ENCODE results near the gene EPB42. TPM values are rescaled to one million over a fixed set of nuclear protein-coding genes. Genes with fewer than 3 reads are reported as not detected.

EPB42 gene
- not detected in 2 replicates for total RNA-seq

DNA sequence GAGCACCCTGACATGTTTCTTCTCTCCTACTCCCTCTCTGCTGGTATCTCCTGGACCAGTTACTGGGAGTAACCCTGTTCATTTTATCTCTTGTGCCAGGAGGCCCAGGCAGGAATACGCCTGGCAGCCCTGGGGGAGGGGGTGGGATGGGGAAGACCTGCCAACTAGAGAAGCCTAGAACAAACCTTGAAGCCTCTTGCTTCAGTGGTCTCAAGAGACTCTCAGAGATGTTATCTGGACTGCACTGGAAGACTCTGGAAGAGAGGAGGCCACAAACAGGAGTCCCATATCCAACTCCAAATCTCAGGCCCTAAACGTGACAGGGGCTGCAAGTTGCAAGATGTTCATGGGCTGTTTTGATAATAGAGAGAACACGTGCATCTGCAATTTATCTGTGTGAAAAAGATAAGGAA, at the start of gene EPB42:
Gene EPB42 (minus strand): TSS at position 28 of the 413 bp plus-strand sequence. CDS start 193 bp downstream, outside the sequence.
- ATAC-seq (ENCODE audit: low read depth) (no peak), DNase-seq (no peak)
- peaks cover 4% of the 10 kb centered on the region for H3K9me3 Mint-ChIP-seq
- intact Hi-C loops (cut with micrococcal nuclease), result no loop called here
- CTCF ChIA-PET, result interaction anchor here (6.4 kb wide), 1 partner anchor 64 kb away, joined by 290 read pairs; no protein-coding TSS in a partner anchor
- H3K36me3 Mint-ChIP-seq (ENCODE audit: low read depth), result no peaks in the 10 kb centered on the region
- no peak within 1 kb of the TSS for H3K27ac Mint-ChIP-seq
- peaks cover 4% of the 10 kb centered on the region for H3K4me1 Mint-ChIP-seq
- no peak within 1 kb of the TSS for H3K4me3 Mint-ChIP-seq
- H3K27me3 Mint-ChIP-seq, result peaks cover 14% of the 10 kb centered on the region
- TF ChIP-seq, protein P1, sequence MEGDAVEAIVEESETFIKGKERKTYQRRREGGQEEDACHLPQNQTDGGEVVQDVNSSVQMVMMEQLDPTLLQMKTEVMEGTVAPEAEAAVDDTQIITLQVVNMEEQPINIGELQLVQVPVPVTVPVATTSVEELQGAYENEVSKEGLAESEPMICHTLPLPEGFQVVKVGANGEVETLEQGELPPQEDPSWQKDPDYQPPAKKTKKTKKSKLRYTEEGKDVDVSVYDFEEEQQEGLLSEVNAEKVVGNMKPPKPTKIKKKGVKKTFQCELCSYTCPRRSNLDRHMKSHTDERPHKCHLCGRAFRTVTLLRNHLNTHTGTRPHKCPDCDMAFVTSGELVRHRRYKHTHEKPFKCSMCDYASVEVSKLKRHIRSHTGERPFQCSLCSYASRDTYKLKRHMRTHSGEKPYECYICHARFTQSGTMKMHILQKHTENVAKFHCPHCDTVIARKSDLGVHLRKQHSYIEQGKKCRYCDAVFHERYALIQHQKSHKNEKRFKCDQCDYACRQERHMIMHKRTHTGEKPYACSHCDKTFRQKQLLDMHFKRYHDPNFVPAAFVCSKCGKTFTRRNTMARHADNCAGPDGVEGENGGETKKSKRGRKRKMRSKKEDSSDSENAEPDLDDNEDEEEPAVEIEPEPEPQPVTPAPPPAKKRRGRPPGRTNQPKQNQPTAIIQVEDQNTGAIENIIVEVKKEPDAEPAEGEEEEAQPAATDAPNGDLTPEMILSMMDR (IDR thresholded peaks at IDR 0.05), result no peak
- POLR2A ChIA-PET, result no interaction called here

DNA sequence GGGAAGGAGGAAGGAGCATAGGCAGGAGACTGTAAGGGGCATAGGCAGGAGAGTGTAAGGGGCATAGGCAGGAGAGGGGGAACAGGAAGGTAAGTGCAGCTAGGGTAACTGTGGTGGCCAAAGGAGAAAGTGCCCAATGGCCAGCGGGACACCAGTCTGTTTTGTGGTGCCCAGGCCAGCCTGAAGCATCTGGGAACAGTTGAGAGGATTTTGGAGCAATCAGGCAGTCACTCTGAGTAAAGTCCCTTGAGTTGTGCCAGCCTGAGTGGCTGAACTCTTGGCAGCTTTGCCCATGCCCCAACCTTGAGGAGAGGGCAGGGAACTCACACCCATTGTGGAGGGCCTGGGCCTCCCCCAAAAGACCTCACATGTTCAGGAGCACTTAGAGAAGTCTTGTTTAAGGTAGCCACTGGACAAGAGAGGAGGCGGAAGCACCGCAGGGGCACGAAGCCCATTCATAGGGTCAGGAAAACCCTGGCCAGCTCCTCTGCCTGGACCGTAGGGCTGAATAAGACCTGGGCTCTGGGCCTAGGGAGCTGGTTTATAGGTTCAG, 49.4 kb upstream of the EPB42 start:
- H3K27me3 Mint-ChIP-seq, result no peaks in the 10 kb centered on the region
- H3K9me3 Mint-ChIP-seq, result no peaks in the 10 kb centered on the region
- ChIA-PET POLR2A (no interaction called here), CTCF (interaction anchor here (1.8 to 2.1 kb wide), 2 partner anchors 15 to 44 kb away, joined by 10 to 11 read pairs; no protein-coding TSS in a partner anchor)
- H3K36me3 Mint-ChIP-seq (ENCODE audit: low read depth), result no peaks in the 10 kb centered on the region
- intact Hi-C loops (cut with micrococcal nuclease), result loop anchor here (1.0 kb wide), 2 partner anchors 17 to 45 kb away; no protein-coding TSS in a partner anchor
- peaks cover 33% of the 10 kb centered on the region for H3K4me1 Mint-ChIP-seq
- peak overlapping the region; percentile 54 for H3K4me3 Mint-ChIP-seq
- peak overlapping the region; percentile 91 for H3K27ac Mint-ChIP-seq
- ATAC-seq (ENCODE audit: low read depth) (no peak), DNase-seq (no peak)
- TF ChIP-seq, protein P1 (IDR thresholded peaks at IDR 0.05), result no peak

DNA sequence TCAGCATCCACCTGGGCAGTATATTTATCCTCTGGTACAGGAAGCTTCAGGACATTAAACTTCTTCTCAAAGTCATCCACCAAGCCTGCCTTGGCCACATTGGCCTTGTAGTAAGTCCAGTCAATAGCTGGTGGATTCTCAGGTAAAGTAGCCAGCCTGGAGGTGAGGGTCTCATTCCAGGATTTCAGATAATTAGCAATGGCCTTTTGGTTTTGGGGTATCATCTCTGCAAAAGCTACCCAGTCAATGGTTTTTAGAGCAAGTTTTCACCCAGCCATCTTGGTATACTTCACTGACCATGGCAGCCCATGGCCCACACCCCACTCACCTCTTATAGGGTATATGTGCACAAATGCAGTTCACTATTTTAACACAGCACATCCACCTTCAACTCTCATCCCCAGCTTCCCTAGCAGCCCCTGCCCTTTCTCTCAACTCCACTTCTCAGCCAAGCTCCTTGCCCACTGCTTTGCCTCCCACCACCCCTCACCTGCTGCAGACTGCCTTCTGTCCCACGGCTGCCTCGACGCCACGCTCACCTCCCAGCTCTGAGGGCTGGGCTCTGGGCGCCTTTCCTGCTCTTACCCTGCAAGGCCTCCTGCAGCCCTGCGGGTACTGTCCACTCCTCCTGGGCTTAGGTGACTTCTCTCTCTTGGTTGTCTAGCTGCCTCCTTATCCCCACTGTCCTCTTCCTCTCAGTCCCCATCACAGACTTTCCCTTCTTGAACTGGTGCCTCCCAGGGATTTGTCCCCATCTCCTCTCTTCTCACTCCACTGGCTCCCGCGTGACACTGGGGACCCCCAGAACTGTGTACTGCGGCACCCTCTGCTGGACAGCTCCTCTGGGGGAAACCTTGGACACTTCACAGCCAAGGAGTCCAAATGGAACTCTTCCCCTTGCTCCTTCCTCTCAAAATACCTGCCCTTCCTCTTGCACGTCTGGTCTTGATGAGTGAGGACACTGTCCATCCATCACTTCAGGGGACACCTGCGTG, 47.6 kb upstream of the EPB42 start:
- no peak overlapping the region for H3K4me3 Mint-ChIP-seq
- no peak overlapping the region for H3K27ac Mint-ChIP-seq
- TF ChIP-seq, protein P1 (IDR thresholded peaks at IDR 0.05), result no peak
- intact Hi-C loops (cut with micrococcal nuclease), result no loop called here
- H3K4me1 Mint-ChIP-seq, result peaks cover 33% of the 10 kb centered on the region
- ATAC-seq (ENCODE audit: low read depth), result no peak
- DNase-seq, result no peak
- no peaks in the 10 kb centered on the region for H3K9me3 Mint-ChIP-seq
- no peaks in the 10 kb centered on the region for H3K36me3 Mint-ChIP-seq (ENCODE audit: low read depth)
- POLR2A ChIA-PET, result no interaction called here
- no peaks in the 10 kb centered on the region for H3K27me3 Mint-ChIP-seq
- CTCF ChIA-PET, result interaction anchor here (1.9 to 2.3 kb wide), 2 partner anchors 43 to 64 kb away, joined by 6 to 8 read pairs; no protein-coding TSS in a partner anchor

DNA sequence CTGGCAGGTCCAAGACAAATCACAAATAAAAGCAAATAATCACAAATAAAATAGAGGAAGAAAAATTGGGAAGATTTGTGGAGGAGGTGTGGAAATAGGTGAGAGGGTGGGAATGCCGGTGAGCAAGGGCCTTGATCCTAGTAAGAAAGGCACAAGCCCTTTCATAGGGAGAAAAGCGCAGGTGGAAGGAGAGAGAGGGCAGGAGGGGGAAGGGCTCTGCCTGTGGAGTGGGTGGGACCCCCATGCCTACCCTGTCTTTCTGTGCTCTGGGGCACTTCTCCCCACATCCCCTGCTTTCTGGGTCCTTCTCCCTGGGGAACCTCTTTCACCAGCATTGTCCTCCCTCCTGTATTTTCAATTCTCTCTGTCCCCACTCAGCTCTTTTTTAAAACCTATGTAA, 46.6 kb upstream of the EPB42 start:
- ATAC-seq (ENCODE audit: low read depth), result no peak
- Mint-ChIP-seq H3K36me3 (ENCODE audit: low read depth) (no peaks in the 10 kb centered on the region), H3K4me3 (no peak overlapping the region), H3K27me3 (no peaks in the 10 kb centered on the region), H3K4me1 (peaks cover 33% of the 10 kb centered on the region), H3K9me3 (no peaks in the 10 kb centered on the region), H3K27ac (no peak overlapping the region)
- POLR2A ChIA-PET, result interaction anchor here (0.7 kb wide), 1 partner anchor 9 kb away, joined by 3 read pairs; no protein-coding TSS in a partner anchor
- no peak for DNase-seq
- intact Hi-C loops (cut with micrococcal nuclease), result no loop called here
- CTCF ChIA-PET, result interaction anchor here (0.8 to 2.3 kb wide), 2 partner anchors 18 to 42 kb away, joined by 3 to 8 read pairs; no protein-coding TSS in a partner anchor
- TF ChIP-seq, protein P1 (IDR thresholded peaks at IDR 0.05), result no peak
